Cardiac muscle cell (in vitro differentiated cells and primary cell): ENCODE results near the gene FANCI. TPM values are rescaled to one million over a fixed set of nuclear protein-coding genes. Genes with fewer than 3 reads are reported as not detected.

Experiments
- DNase-seq, 2 donors: peaks; one replicate each; pipeline versions ENCODE4 v3.0.0 to v3.0.0-alpha.2; 2010 to 2017; ENCODE audit warnings: low read depth in 1 of 2, low spot score in 1 of 2
- H3K27ac ChIP-seq: fragments of 200-600 bp; sonication (generic); 2 replicates; pipeline ENCODE4 v1.5.1; 2016
- H3K27me3 ChIP-seq: fragments of 200-600 bp; sonication (generic); 2 replicates; pipeline ENCODE4 v1.6.0; 2016; ENCODE audit warnings: control low read depth
- H3K36me3 ChIP-seq: fragments of 200-600 bp; sonication (generic); 2 replicates; pipeline ENCODE4 v1.5.1; 2016; ENCODE audit warnings: control low read depth
- H3K4me1 ChIP-seq: fragments of 200-600 bp; sonication (generic); 2 replicates; pipeline ENCODE4 v1.8.1; 2017; ENCODE audit warnings: low read depth, mild to moderate bottlenecking, mixed run types
- H3K4me3 ChIP-seq: fragments of 200-600 bp; sonication (generic); 2 replicates; pipeline ENCODE4 v1.5.1; 2016; ENCODE audit warnings: mild to moderate bottlenecking
- H3K9me3 ChIP-seq: fragments of 200-600 bp; sonication (generic); 2 replicates; pipeline ENCODE4 v1.5.1; 2017; ENCODE audit warnings: low read depth, mild to moderate bottlenecking, control low read depth
- CTCF ChIP-seq: IDR thresholded peaks from 2 replicates; pipeline ENCODE4 v1.5.1; 2012; ENCODE audit warnings: low read depth, mild to moderate bottlenecking, low read length
- polyA plus RNA-seq: library from polyadenylated mRNA; unstranded; fragments of >200 nt; fragmentation: Nextera tagmentation; extraction: Ambion mirVana; gene quantifications from 2 replicates; pipeline ENCODE4 v1.2.1, GENCODE V29; 2016
- total RNA-seq: library from RNA; depleted of rRNA; stranded (reverse); fragments of >200 nt; gene quantifications from 2 replicates; pipeline ENCODE4 v1.2.3, GENCODE V29; 2016

The FANCI gene
- total and polyA plus RNA-seq, 2 experiments from 2014 or later: 13.3 to 22.8 TPM

GRCh38 chr15:89349206-89349558, 105.4 kb downstream of the FANCI start:
- H3K27me3 ChIP-seq: peaks cover 62% of the 10 kb centered on the region
- no peak for DNase-seq
- no peak for TF ChIP-seq CTCF
- H3K4me3 ChIP-seq: no peak overlapping the region
- no peaks in the 10 kb centered on the region for H3K4me1 ChIP-seq
- no peaks in the 10 kb centered on the region for H3K36me3 ChIP-seq
- no peaks in the 10 kb centered on the region for H3K9me3 ChIP-seq
- no peak overlapping the region for H3K27ac ChIP-seq

- H3K4me3 ChIP-seq: no peak overlapping the region
- H3K4me1 ChIP-seq: no peaks in the 10 kb centered on the region
- H3K27me3 ChIP-seq: peaks cover 84% of the 10 kb centered on the region
- H3K36me3 ChIP-seq: no peaks in the 10 kb centered on the region
- TF ChIP-seq CTCF: no peak
- no peaks in the 10 kb centered on the region for H3K9me3 ChIP-seq
- DNase-seq: no peak
- no peak overlapping the region for H3K27ac ChIP-seq
These were observed 108.7 kb downstream of the FANCI start for GRCh38 chr15:89352476-89352875.

GRCh38 chr15:89353991-89354390, 110.2 kb downstream of the FANCI start:
- Histone ChIP-seq H3K9me3 (no peaks in the 10 kb centered on the region), H3K4me1 (no peaks in the 10 kb centered on the region), H3K4me3 (no peak overlapping the region), H3K27me3 (peaks cover 92% of the 10 kb centered on the region), H3K36me3 (no peaks in the 10 kb centered on the region), H3K27ac (no peak overlapping the region)
- DNase-seq: no peak
- no peak for TF ChIP-seq CTCF

GRCh38 chr15:89356634-89357298, 113.0 kb downstream of the FANCI start:
- TF ChIP-seq CTCF: peak; percentile 51
- Histone ChIP-seq H3K27ac (no peak overlapping the region), H3K4me1 (no peaks in the 10 kb centered on the region), H3K36me3 (no peaks in the 10 kb centered on the region), H3K27me3 (peaks cover 100% of the 10 kb centered on the region), H3K4me3 (no peak overlapping the region), H3K9me3 (no peaks in the 10 kb centered on the region)
- DNase-seq: no peak

GRCh38 chr15:89358435-89358754, 114.6 kb downstream of the FANCI start:
- Histone ChIP-seq H3K9me3 (no peaks in the 10 kb centered on the region), H3K4me1 (no peaks in the 10 kb centered on the region), H3K27ac (no peak overlapping the region), H3K36me3 (no peaks in the 10 kb centered on the region), H3K27me3 (peaks cover 100% of the 10 kb centered on the region), H3K4me3 (peak overlapping the region; percentile 39)
- no peak for DNase-seq
- no peak for TF ChIP-seq CTCF
